ENCODE data around the gene BMPR1B. TPM values are rescaled to one million over a fixed set of nuclear protein-coding genes. Genes with fewer than 3 reads are reported as not detected.
"Not testable (repeated sequence)": the region's sequence is repeated elsewhere in the genome, so short reads cannot be mapped to it uniquely, and the experiment has no call there.

The BMPR1B gene
- total and polyA plus RNA-seq, 5 donors from 2014 or later = 0.31 to 0.72 TPM; not detected in 3

- not testable (repeated sequence) for H3K27ac Mint-ChIP-seq; H3K27me3 ChIP-seq (ENCODE audit: control insufficient read depth, insufficient read depth, low read length); H3K27me3 Mint-ChIP-seq; H3K9me3 Mint-ChIP-seq; H3K36me3 ChIP-seq (ENCODE audit: control insufficient read depth, insufficient read depth, low read length); H3K4me1 ChIP-seq (ENCODE audit: control insufficient read depth, insufficient read depth, low read length, poor library complexity, severe bottlenecking); H3K4me3 Mint-ChIP-seq; DNase-seq; ATAC-seq (ENCODE audit: low read depth in 2 of 2); H3K9me3 ChIP-seq (ENCODE audit: control insufficient read depth in 2 of 2, low read length in 2 of 2); H3K4me1 Mint-ChIP-seq; H3K36me3 Mint-ChIP-seq; H3K27ac ChIP-seq (ENCODE audit: insufficient read depth, low read length, poor library complexity, severe bottlenecking); H3K4me3 ChIP-seq (ENCODE audit: low read depth, low read length)
Measured at GRCh38 chr4:94841166-94841863, 83.6 kb downstream of the BMPR1B start.

- H3K4me3 ChIP-seq (ENCODE audit: low read depth, low read length) = no peak overlapping the region
- ATAC-seq (ENCODE audit: low read depth in 2 of 2) = no peak
- H3K4me1 Mint-ChIP-seq = no peaks in the 10 kb centered on the region
Measured at GRCh38 chr4:94841864-94842221, 84.1 kb downstream of the BMPR1B start.

GRCh38 chr4:94843216-94843615 is 85.5 kb downstream of the BMPR1B start:
- Mint-ChIP-seq H3K9me3 (peaks cover 0 to 5% (median 3%) of the 10 kb centered on the region in 7 donors), H3K36me3 (no peaks in the 10 kb centered on the region)

More at GRCh38 chr4:94841864-94842221, 84.1 kb downstream of the BMPR1B start:
- Mint-ChIP-seq H3K36me3 (no peaks in the 10 kb centered on the region), H3K9me3 (peaks cover 0 to 5% (median 0%) of the 10 kb centered on the region in 7 donors), H3K4me3 (no peak overlapping the region), H3K27me3 (peaks cover 4% of the 10 kb centered on the region), H3K27ac (no peak overlapping the region)
- H3K36me3 ChIP-seq (ENCODE audit: control insufficient read depth, insufficient read depth, low read length) = no peaks in the 10 kb centered on the region
- H3K4me1 ChIP-seq (ENCODE audit: control insufficient read depth, insufficient read depth, low read length, poor library complexity, severe bottlenecking) = no peaks in the 10 kb centered on the region
- no peak for DNase-seq
- H3K27ac ChIP-seq (ENCODE audit: insufficient read depth, low read length, poor library complexity, severe bottlenecking) = no peak overlapping the region
- no peaks in the 10 kb centered on the region for H3K27me3 ChIP-seq (ENCODE audit: control insufficient read depth, insufficient read depth, low read length)
- H3K9me3 ChIP-seq (ENCODE audit: control insufficient read depth in 2 of 2, low read length in 2 of 2) = no peaks in the 10 kb centered on the region

GRCh38 chr4:94848326-94848725 is 90.6 kb downstream of the BMPR1B start:
- DNase-seq (no peak), ATAC-seq (ENCODE audit: low read depth in 2 of 2) (no peak)
- no peaks in the 10 kb centered on the region for H3K36me3 Mint-ChIP-seq
- Histone ChIP-seq H3K9me3 (ENCODE audit: control insufficient read depth in 2 of 2, low read length in 2 of 2) (no peaks in the 10 kb centered on the region), H3K4me1 (ENCODE audit: control insufficient read depth, insufficient read depth, low read length, poor library complexity, severe bottlenecking) (no peaks in the 10 kb centered on the region), H3K36me3 (ENCODE audit: control insufficient read depth, insufficient read depth, low read length) (no peaks in the 10 kb centered on the region), H3K27ac (ENCODE audit: insufficient read depth, low read length, poor library complexity, severe bottlenecking) (no peak overlapping the region), H3K27me3 (ENCODE audit: control insufficient read depth, insufficient read depth, low read length) (no peaks in the 10 kb centered on the region), H3K4me3 (ENCODE audit: low read depth, low read length) (no peak overlapping the region)
- no peaks in the 10 kb centered on the region for H3K4me1 Mint-ChIP-seq
- no peak overlapping the region for H3K27ac Mint-ChIP-seq
- no peak overlapping the region for H3K4me3 Mint-ChIP-seq
- H3K9me3 Mint-ChIP-seq = peaks cover 0 to 7% (median 2%) of the 10 kb centered on the region in 7 donors
- peaks cover 2% of the 10 kb centered on the region for H3K27me3 Mint-ChIP-seq

More at GRCh38 chr4:94843216-94843615, 85.5 kb downstream of the BMPR1B start:
- Mint-ChIP-seq H3K27ac (no peak overlapping the region), H3K27me3 (peaks cover 4% of the 10 kb centered on the region), H3K4me3 (no peak overlapping the region), H3K4me1 (no peaks in the 10 kb centered on the region)
- DNase-seq (no peak), ATAC-seq (ENCODE audit: low read depth in 2 of 2) (no peak)
- H3K4me3 ChIP-seq (ENCODE audit: low read depth, low read length) = no peak overlapping the region
- no peak overlapping the region for H3K27ac ChIP-seq (ENCODE audit: insufficient read depth, low read length, poor library complexity, severe bottlenecking)
- H3K9me3 ChIP-seq (ENCODE audit: control insufficient read depth in 2 of 2, low read length in 2 of 2) = no peaks in the 10 kb centered on the region
- no peaks in the 10 kb centered on the region for H3K36me3 ChIP-seq (ENCODE audit: control insufficient read depth, insufficient read depth, low read length)
- no peaks in the 10 kb centered on the region for H3K27me3 ChIP-seq (ENCODE audit: control insufficient read depth, insufficient read depth, low read length)
- H3K4me1 ChIP-seq (ENCODE audit: control insufficient read depth, insufficient read depth, low read length, poor library complexity, severe bottlenecking) = no peaks in the 10 kb centered on the region

GRCh38 chr4:94849901-94850300 is 92.1 kb downstream of the BMPR1B start:
- peaks cover 0 to 5% (median 2%) of the 10 kb centered on the region in 7 donors for H3K9me3 Mint-ChIP-seq
- H3K4me1 ChIP-seq (ENCODE audit: control insufficient read depth, insufficient read depth, low read length, poor library complexity, severe bottlenecking) = no peaks in the 10 kb centered on the region
- H3K9me3 ChIP-seq (ENCODE audit: control insufficient read depth in 2 of 2, low read length in 2 of 2) = no peaks in the 10 kb centered on the region
- DNase-seq (no peak), ATAC-seq (ENCODE audit: low read depth in 2 of 2) (no peak)
- H3K27ac ChIP-seq (ENCODE audit: insufficient read depth, low read length, poor library complexity, severe bottlenecking) = no peak overlapping the region
- no peaks in the 10 kb centered on the region for H3K36me3 ChIP-seq (ENCODE audit: control insufficient read depth, insufficient read depth, low read length)
- no peaks in the 10 kb centered on the region for H3K36me3 Mint-ChIP-seq
- no peak overlapping the region for H3K4me3 Mint-ChIP-seq
- H3K27ac Mint-ChIP-seq = no peak overlapping the region
- H3K4me3 ChIP-seq (ENCODE audit: low read depth, low read length) = no peak overlapping the region
- no peaks in the 10 kb centered on the region for H3K4me1 Mint-ChIP-seq
- H3K27me3 Mint-ChIP-seq = no peaks in the 10 kb centered on the region
- H3K27me3 ChIP-seq (ENCODE audit: control insufficient read depth, insufficient read depth, low read length) = no peaks in the 10 kb centered on the region

- ATAC-seq (ENCODE audit: low read depth in 2 of 2) = no peak
- no peaks in the 10 kb centered on the region for H3K9me3 ChIP-seq (ENCODE audit: control insufficient read depth in 2 of 2, low read length in 2 of 2)
- H3K27me3 Mint-ChIP-seq = no peaks in the 10 kb centered on the region
Measured at GRCh38 chr4:94852616-94853015, 94.9 kb downstream of the BMPR1B start.

GRCh38 chr4:94856030-94856429 is 98.3 kb downstream of the BMPR1B start:
- Histone ChIP-seq H3K27me3 (ENCODE audit: control insufficient read depth, insufficient read depth, low read length) (no peaks in the 10 kb centered on the region), H3K4me3 (ENCODE audit: low read depth, low read length) (no peak overlapping the region), H3K9me3 (ENCODE audit: control insufficient read depth in 2 of 2, low read length in 2 of 2) (no peaks in the 10 kb centered on the region), H3K36me3 (ENCODE audit: control insufficient read depth, insufficient read depth, low read length) (no peaks in the 10 kb centered on the region), H3K4me1 (ENCODE audit: control insufficient read depth, insufficient read depth, low read length, poor library complexity, severe bottlenecking) (no peaks in the 10 kb centered on the region), H3K27ac (ENCODE audit: insufficient read depth, low read length, poor library complexity, severe bottlenecking) (no peak overlapping the region)
- Mint-ChIP-seq H3K36me3 (no peaks in the 10 kb centered on the region), H3K27me3 (peaks cover 5% of the 10 kb centered on the region), H3K4me1 (no peaks in the 10 kb centered on the region), H3K9me3 (no peaks in the 10 kb centered on the region), H3K27ac (no peak overlapping the region), H3K4me3 (no peak overlapping the region)
- ATAC-seq (ENCODE audit: low read depth in 2 of 2) = no peak
- DNase-seq = no peak

More at GRCh38 chr4:94852616-94853015, 94.9 kb downstream of the BMPR1B start:
- H3K36me3 ChIP-seq (ENCODE audit: control insufficient read depth, insufficient read depth, low read length) = no peaks in the 10 kb centered on the region
- Mint-ChIP-seq H3K9me3 (peaks cover 0 to 2% (median 0%) of the 10 kb centered on the region in 7 donors), H3K27ac (no peak overlapping the region), H3K36me3 (no peaks in the 10 kb centered on the region), H3K4me3 (no peak overlapping the region), H3K4me1 (no peaks in the 10 kb centered on the region)
- no peak overlapping the region for H3K27ac ChIP-seq (ENCODE audit: insufficient read depth, low read length, poor library complexity, severe bottlenecking)
- no peak for DNase-seq
- no peaks in the 10 kb centered on the region for H3K4me1 ChIP-seq (ENCODE audit: control insufficient read depth, insufficient read depth, low read length, poor library complexity, severe bottlenecking)
- H3K4me3 ChIP-seq (ENCODE audit: low read depth, low read length) = no peak overlapping the region
- H3K27me3 ChIP-seq (ENCODE audit: control insufficient read depth, insufficient read depth, low read length) = no peaks in the 10 kb centered on the region

GRCh38 chr4:94870146-94870545 is 112.4 kb downstream of the BMPR1B start:
- Mint-ChIP-seq H3K27ac (no peak overlapping the region), H3K9me3 (peaks cover 0 to 3% (median 0%) of the 10 kb centered on the region in 7 donors), H3K27me3 (peaks cover 5% of the 10 kb centered on the region), H3K4me3 (no peak overlapping the region), H3K36me3 (no peaks in the 10 kb centered on the region), H3K4me1 (peaks cover 0 to 2% (median 0%) of the 10 kb centered on the region in 4 donors)
- no peak for DNase-seq
- no peak for ATAC-seq (ENCODE audit: low read depth in 2 of 2)
- Histone ChIP-seq H3K27me3 (ENCODE audit: control insufficient read depth, insufficient read depth, low read length) (no peaks in the 10 kb centered on the region), H3K36me3 (ENCODE audit: control insufficient read depth, insufficient read depth, low read length) (no peaks in the 10 kb centered on the region), H3K4me1 (ENCODE audit: control insufficient read depth, insufficient read depth, low read length, poor library complexity, severe bottlenecking) (no peaks in the 10 kb centered on the region), H3K4me3 (ENCODE audit: low read depth, low read length) (no peak overlapping the region), H3K27ac (ENCODE audit: insufficient read depth, low read length, poor library complexity, severe bottlenecking) (no peak overlapping the region), H3K9me3 (ENCODE audit: control insufficient read depth in 2 of 2, low read length in 2 of 2) (no peaks in the 10 kb centered on the region)

Measured in CD4-positive, CD25-positive, alpha-beta regulatory T cell (primary cell).